Measurements from ENCODE around the gene PARD3B. TPM values are rescaled to one million over a fixed set of nuclear protein-coding genes. Genes with fewer than 3 reads are reported as not detected.

PARD3B gene
- total RNA-seq, 1 experiment from 2014 or later, result 3.9 TPM

DNA sequence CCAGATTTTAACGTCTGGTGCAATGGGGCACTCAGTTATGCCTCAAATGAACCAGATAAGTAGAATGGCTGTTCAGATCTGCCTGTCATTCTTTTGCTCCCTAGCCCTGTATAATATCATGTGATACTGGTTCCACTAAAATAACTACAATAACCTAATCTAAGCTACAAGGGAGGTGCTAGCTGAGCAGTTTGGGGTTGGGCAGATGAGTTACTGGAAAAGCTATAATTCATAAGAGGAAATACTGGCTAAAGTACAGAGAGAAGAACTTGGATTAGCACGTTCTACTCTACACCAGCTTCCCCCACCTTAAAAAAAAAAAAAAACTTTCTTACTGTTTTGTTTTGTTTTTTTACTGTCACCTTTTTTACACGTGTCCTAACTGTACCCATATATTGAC is 953.7 kb downstream of the PARD3B start:
- DNase-seq, result no peak
- intact Hi-C loops (cut with micrococcal nuclease), result no loop called here
- Histone ChIP-seq H2AFZ (ENCODE audit: low read length) (no peak overlapping the region), H3K79me2 (ENCODE audit: low read length) (no peaks in the 10 kb centered on the region), H3K9me2 (replicated peaks; ENCODE audit: low read length) (no peaks in the 10 kb centered on the region), H3K4me1 (ENCODE audit: insufficient read depth, low read length) (no peaks in the 10 kb centered on the region), H4K20me1 (ENCODE audit: low read length) (no peaks in the 10 kb centered on the region), H3F3A (ENCODE audit: low read length, unreplicated experiment) (no peaks in the 10 kb centered on the region), H3K9me3 (ENCODE audit: low read length) (no peaks in the 10 kb centered on the region), H3K4me2 (ENCODE audit: low read length) (no peak overlapping the region), H3K9ac (ENCODE audit: low read length) (no peak overlapping the region), H3K36me3 (ENCODE audit: low read depth, low read length) (no peaks in the 10 kb centered on the region), H3K4me3 (ENCODE audit: low read length) (no peak overlapping the region), H3K27me3 (ENCODE audit: low read length) (no peaks in the 10 kb centered on the region), H3K27ac (ENCODE audit: low read length) (no peak overlapping the region)
- ATAC-seq, result no peak
- ChIA-PET CTCF (no interaction called here), POLR2A (ENCODE audit: unreplicated experiment) (no interaction called here)
- no TSS peak for BruUV-seq (replicated peaks)
- TF ChIP-seq, protein P1, sequence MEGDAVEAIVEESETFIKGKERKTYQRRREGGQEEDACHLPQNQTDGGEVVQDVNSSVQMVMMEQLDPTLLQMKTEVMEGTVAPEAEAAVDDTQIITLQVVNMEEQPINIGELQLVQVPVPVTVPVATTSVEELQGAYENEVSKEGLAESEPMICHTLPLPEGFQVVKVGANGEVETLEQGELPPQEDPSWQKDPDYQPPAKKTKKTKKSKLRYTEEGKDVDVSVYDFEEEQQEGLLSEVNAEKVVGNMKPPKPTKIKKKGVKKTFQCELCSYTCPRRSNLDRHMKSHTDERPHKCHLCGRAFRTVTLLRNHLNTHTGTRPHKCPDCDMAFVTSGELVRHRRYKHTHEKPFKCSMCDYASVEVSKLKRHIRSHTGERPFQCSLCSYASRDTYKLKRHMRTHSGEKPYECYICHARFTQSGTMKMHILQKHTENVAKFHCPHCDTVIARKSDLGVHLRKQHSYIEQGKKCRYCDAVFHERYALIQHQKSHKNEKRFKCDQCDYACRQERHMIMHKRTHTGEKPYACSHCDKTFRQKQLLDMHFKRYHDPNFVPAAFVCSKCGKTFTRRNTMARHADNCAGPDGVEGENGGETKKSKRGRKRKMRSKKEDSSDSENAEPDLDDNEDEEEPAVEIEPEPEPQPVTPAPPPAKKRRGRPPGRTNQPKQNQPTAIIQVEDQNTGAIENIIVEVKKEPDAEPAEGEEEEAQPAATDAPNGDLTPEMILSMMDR (conservative IDR thresholded peaks at IDR 0.05; ENCODE audit: low read depth, low read length), result no peak
- TF ChIP-seq EZH2 (IDR thresholded peaks at IDR 0.05; ENCODE audit: low read length, unreplicated experiment), result no peak

DNA sequence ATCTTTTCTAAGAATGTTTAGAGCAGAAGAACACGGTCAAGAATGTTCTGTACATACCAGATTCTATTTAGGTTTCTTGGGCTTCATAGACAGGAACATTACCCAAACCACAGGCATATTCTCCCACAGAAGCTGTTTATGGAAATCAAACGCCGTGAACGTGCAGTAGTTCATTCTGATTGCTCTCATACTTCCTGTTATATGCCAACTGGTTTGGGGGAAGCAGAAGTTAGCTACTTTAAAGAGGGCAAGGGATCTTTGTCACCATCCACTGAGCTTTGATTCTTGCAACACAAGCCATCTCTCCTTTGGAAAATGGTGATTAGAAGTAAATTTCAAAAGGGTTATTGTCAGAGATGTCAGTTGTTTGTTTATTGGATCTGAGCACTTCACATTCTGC is 954.8 kb downstream of the PARD3B start:
- TF ChIP-seq EZH2 (IDR thresholded peaks at IDR 0.05; ENCODE audit: low read length, unreplicated experiment), result no peak
- TF ChIP-seq, protein P1 (conservative IDR thresholded peaks at IDR 0.05; ENCODE audit: low read depth, low read length), result no peak
- TF ChIP-seq EZH2phosphoT487 (IDR thresholded peaks at IDR 0.05; ENCODE audit: borderline replicate concordance, low read length), result no peak
- Histone ChIP-seq H4K20me1 (ENCODE audit: low read length) (no peaks in the 10 kb centered on the region), H3K4me3 (ENCODE audit: low read length) (no peak overlapping the region), H3F3A (ENCODE audit: low read length, unreplicated experiment) (no peaks in the 10 kb centered on the region), H3K9ac (ENCODE audit: low read length) (no peak overlapping the region), H3K27me3 (ENCODE audit: low read length) (no peaks in the 10 kb centered on the region), H3K4me1 (ENCODE audit: insufficient read depth, low read length) (no peaks in the 10 kb centered on the region), H3K79me2 (ENCODE audit: low read length) (no peaks in the 10 kb centered on the region), H3K9me3 (ENCODE audit: low read length) (no peaks in the 10 kb centered on the region), H3K27ac (ENCODE audit: low read length) (no peak overlapping the region), H2AFZ (ENCODE audit: low read length) (no peak overlapping the region), H3K9me2 (replicated peaks; ENCODE audit: low read length) (no peaks in the 10 kb centered on the region), H3K36me3 (ENCODE audit: low read depth, low read length) (no peaks in the 10 kb centered on the region), H3K4me2 (ENCODE audit: low read length) (no peak overlapping the region)
- DNase-seq (no peak), ATAC-seq (no peak)
- intact Hi-C loops (cut with micrococcal nuclease), result no loop called here
- CTCF ChIA-PET, result no interaction called here
- POLR2A ChIA-PET (ENCODE audit: unreplicated experiment), result interaction anchor here (0.6 kb wide), 1 partner anchor 440 kb away, joined by 4 read pairs; no protein-coding TSS in a partner anchor
- no TSS peak for BruUV-seq (replicated peaks)

DNA sequence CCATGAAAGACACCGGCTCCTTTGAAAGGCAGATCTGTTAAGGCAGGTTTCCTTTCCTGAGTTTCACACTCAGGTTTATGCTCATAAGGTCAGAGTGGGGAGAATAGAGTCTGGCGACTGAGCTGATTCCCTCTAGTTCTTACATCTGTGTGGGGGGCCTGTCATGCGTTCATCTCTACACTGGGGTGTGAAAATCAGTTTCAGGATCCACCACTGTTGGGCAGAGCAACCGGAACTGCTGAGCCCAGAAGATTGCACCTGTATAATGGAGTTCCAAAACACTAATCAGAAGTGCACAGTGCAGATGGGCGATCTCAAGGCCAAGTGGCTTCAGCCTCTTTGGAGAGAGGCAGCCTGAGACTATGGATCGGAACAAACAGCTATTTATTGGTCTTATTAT is 955.7 kb downstream of the PARD3B start:
- TF ChIP-seq EZH2phosphoT487 (IDR thresholded peaks at IDR 0.05; ENCODE audit: borderline replicate concordance, low read length), result no peak
- TF ChIP-seq, protein P1 (conservative IDR thresholded peaks at IDR 0.05; ENCODE audit: low read depth, low read length), result no peak
- no peak for TF ChIP-seq EZH2 (IDR thresholded peaks at IDR 0.05; ENCODE audit: low read length, unreplicated experiment)
- ChIA-PET POLR2A (ENCODE audit: unreplicated experiment) (no interaction called here), CTCF (no interaction called here)
- DNase-seq, result no peak
- no peaks in the 10 kb centered on the region for H4K20me1 ChIP-seq (ENCODE audit: low read length)
- no peaks in the 10 kb centered on the region for H3K4me1 ChIP-seq (ENCODE audit: insufficient read depth, low read length)
- BruUV-seq (replicated peaks), result no TSS peak
- H3K79me2 ChIP-seq (ENCODE audit: low read length), result no peaks in the 10 kb centered on the region
- H3K27ac ChIP-seq (ENCODE audit: low read length), result no peak overlapping the region
- H2AFZ ChIP-seq (ENCODE audit: low read length), result no peak overlapping the region
- H3K4me2 ChIP-seq (ENCODE audit: low read length), result no peak overlapping the region
- H3F3A ChIP-seq (ENCODE audit: low read length, unreplicated experiment), result no peaks in the 10 kb centered on the region
- H3K9ac ChIP-seq (ENCODE audit: low read length), result no peak overlapping the region
- intact Hi-C loops (cut with micrococcal nuclease), result no loop called here
- H3K27me3 ChIP-seq (ENCODE audit: low read length), result no peaks in the 10 kb centered on the region
- ATAC-seq, result no peak
- H3K9me2 ChIP-seq (replicated peaks; ENCODE audit: low read length), result no peaks in the 10 kb centered on the region
- H3K36me3 ChIP-seq (ENCODE audit: low read depth, low read length), result no peaks in the 10 kb centered on the region
- H3K9me3 ChIP-seq (ENCODE audit: low read length), result no peaks in the 10 kb centered on the region
- no peak overlapping the region for H3K4me3 ChIP-seq (ENCODE audit: low read length)

All from PC-3 (cell line).